GM11168 (cell line): ENCODE data around the gene SRP19.
"Not testable (repeated sequence)": the region's sequence is repeated elsewhere in the genome, so short reads cannot be mapped to it uniquely, and the experiment has no call there.

Experiments
- in situ Hi-C: fragments of 300-500 bp; cut with MboI; formaldehyde crosslinking; loops from one replicate; pipeline ENCODE4 v1.12.0; 2022; ENCODE audit warnings: low sequenced_read_pairs; ENCODE audit not compliant: unreplicated experiment

Gene SRP19

GRCh38 chr5:112860929-112861637 lies at the start of gene SRP19:
Gene SRP19 (plus strand): TSS chr5:112861287. CDS start chr5:112861377, 90 bp downstream.
- in situ Hi-C loops = no loop called here

DNA sequence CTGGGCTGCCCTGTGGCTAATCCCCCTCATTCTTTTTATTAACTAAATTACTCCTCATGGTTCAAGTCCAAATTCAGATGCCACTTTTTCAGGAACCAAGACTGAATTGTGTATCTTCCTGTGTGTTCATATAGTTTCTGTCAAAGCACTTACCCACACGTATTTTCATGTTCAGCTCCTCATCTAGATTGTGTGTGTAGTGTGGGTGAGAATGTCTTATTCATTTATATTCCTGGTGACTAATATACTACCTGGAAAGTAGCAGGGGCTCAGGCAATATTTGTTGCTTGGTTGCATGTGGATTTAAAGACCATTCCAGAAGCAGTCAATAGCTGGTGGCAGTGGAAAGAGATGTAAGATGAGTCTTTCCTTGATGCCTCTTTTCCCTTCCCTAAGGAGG lies 48.5 kb upstream of the SRP19 start:
- in situ Hi-C loops = no loop called here

GRCh38 chr5:112820246-112820645 lies 40.8 kb upstream of the SRP19 start:
- in situ Hi-C loops = no loop called here

DNA sequence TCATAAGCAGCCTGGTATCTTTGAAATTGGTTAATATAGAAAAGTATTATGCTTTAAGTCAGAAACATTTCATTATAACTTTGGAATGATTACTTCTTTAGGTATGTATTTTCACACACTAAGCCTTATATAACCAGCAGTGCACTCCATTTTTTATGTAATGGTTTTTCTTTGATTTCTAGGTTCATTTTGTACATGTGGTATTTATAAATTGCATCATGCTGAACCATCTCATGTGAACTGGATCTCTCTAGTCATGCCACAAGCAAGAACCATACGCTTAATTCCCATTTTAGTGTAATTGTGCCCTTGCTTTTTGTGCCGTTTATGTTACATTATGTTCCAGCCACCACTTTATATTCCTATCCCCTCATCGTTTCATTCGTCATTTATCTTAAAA lies 38.6 kb upstream of the SRP19 start:
- in situ Hi-C loops = no loop called here

DNA sequence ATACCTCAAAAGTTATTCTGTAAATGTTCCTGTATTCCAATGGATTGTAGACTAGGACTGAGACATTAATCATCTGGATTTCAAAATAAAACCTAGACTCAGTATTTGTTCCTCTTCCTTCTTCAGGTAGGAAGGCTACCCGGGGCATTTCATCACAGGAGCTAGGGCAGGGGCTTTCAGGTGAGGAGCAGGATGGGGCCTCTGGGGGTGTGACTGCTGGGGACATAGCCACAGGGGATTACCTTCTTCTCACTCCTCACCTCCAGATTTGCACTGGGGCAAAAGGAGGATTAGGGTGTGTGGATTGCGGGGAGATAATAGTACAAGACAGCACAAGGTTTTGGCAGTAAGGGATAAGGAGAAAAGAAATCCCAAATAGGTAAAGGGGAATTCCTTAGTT lies 37.9 kb upstream of the SRP19 start:
- in situ Hi-C loops = no loop called here

DNA sequence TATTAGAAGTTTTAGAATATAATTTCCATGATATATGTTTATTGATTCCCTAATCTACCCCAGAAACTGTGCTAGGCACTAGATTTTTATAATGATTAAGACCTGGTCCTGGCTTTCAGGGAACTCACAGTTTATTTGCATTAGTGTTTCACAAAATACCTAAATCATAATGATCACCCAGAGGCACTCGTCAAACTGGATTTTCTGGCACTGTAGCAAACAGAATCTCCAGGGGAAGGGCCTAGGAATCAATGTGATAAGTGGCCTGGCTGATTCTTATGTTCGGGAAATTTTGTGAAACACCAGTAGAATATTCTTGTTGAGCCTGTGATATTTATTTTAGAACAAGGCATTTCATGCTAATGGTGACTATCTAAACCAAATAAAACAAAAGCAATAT lies 37.4 kb upstream of the SRP19 start:
- in situ Hi-C loops = no loop called here

GRCh38 chr5:112824197-112824596 lies 36.9 kb upstream of the SRP19 start:
- in situ Hi-C loops = no loop called here

GRCh38 chr5:112830378-112830777 lies 30.7 kb upstream of the SRP19 start:
- in situ Hi-C loops = no loop called here

DNA sequence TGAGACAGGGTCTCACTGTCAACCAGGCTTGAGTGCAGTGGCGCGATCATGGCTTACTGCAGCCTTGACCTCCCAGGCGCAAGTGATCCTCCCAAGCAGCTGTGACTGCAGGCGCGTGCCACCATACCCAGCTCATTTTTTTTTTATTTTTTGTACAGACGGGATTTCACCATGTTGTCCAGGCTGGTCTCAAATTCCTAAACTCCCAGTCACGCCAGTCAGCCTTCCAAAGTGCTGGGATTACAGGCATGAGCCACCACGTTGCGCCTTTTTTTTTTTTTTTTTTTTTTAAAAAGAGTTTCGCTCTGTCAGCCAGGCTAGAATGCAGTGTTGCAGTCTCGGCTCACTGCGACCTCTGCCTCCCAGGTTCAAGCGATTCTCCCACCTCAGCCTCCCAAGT lies 27.1 kb upstream of the SRP19 start:
- in situ Hi-C loops = no loop called here

DNA sequence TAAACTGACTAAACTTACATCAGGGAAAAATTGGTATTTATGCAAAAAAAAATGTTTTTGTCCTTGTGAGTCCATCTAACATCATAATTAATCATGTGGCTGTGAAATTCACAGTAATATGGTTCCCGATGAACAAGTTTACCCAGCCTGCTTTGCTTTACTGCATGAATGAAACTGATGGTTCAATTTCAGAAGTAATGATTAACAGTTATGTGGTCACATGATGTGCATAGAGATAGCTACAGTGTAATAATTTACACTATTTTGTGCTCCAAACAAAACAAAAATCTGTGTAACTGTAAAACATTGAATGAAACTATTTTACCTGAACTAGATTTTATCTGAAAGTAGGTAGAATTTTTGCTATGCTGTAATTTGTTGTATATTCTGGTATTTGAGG lies 16.6 kb upstream of the SRP19 start:
- in situ Hi-C loops = no loop called here

DNA sequence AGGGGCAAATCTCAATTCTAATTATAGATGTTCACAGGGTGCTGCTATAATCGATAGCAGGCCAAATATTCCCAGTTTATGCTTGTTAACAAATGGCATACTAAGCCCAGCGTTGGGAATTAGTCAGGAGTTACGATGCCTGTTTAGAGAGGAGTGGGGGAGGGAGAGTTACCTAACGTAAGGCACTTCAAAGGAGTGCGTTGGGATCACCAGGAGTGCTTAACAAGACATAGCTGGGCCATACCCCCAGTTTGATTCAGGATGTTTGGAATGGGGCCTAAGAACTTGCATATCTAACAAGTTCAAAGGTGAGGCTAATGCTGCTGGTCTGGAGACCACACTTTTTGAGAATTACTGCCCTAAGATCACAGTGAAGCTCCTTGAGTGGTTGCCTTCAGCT lies 14.5 kb upstream of the SRP19 start:
- in situ Hi-C loops = no loop called here

DNA sequence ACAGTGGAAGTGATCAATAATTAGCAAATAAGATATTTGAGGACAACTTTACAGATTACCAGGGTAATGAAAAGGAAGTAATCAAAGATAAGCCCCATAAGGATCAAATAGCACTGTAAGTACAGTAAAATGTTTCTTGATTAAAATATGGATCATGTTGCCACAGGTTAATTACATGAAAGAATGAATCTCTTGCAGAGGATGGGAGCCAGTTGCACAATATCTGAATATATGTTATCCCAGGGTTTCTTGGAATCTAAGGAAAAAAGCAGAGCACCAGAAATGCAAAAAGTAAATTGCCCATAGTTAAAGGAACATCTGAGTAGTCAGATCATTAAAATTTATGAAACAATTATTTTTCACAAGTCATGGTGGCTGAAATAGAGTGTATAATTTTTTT lies 13.8 kb upstream of the SRP19 start:
- in situ Hi-C loops = no loop called here

DNA sequence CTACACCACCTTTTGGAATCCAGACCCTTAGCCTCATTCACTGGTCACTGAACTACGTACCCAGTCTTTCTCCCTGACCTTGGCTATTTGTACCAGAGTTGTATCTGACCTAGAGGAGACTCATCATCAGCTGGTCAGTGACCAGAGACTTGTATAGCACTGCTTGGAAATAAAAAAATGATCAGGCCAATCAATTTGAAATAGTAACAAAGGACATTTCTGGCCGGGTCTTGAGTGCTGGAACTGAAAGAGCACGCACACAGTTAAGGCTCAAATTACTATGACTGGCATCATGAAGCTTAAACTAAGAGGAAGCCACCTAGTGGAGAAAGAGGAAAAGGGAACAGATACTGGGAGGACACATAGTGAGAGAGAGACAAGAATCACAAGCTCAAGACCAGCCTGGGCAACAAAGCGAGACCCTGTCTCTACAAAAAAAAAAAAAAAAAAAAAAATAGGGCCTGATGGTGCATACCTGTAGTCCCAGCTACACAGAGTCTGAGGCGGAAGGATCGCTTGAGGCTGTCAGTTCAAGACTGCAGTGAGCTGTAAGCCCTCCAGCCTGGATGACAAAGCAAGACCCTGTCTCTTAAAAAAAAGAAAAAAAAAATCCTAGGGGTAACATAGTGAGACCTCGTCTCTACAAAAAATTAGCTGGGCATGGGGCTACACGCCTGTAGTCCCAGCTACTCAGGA lies 12.8 kb upstream of the SRP19 start:
- in situ Hi-C loops = no loop called here

DNA sequence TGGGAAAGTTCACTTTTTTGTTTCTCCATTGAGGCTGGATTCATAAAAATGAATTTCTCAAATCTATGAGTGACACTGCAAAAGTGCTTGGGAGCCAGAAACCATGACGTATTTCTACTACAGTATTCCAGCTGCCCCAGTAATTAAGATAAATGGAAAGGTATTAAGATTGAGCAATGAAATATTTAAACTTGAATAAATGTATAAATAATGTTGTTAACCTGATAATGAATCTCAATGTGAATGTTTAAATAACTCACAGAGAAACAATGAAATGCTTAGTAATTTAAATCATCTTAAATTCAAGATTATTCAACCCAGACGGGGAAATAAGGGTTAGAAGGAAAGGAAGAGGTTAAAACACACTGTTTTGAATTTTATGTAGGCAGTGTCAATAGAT lies 11.2 kb upstream of the SRP19 start:
- in situ Hi-C loops = no loop called here

DNA sequence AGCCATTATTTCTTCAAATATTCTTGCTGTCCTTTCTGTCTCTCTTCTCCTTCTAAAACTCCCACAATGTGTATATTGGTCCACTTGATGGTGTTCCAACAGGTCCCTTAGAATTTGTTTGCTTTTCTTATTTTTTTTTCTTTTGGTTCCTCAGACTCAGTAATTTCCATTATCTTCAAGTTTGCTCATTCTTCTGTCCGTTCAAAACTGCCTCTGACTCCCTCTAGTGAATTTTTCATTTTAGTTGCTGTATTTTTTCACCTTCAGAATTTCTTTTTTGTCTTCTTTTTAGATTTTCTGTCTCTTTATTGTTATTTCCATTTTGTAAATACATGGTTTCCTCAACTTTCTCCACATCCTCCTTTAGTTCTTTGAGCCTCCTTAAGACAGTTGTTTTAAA lies 6.4 kb upstream of the SRP19 start:
- in situ Hi-C loops = no loop called here

GRCh38 chr5:112857866-112858265 lies 3.2 kb upstream of the SRP19 start:
- in situ Hi-C loops = no loop called here

GRCh38 chr5:112860571-112860928 lies 537 bp upstream of the SRP19 start:
- in situ Hi-C loops = not testable (repeated sequence)

- in situ Hi-C loops = no loop called here
Measured at GRCh38 chr5:112861638-112861985, 525 bp downstream of the SRP19 start.

DNA sequence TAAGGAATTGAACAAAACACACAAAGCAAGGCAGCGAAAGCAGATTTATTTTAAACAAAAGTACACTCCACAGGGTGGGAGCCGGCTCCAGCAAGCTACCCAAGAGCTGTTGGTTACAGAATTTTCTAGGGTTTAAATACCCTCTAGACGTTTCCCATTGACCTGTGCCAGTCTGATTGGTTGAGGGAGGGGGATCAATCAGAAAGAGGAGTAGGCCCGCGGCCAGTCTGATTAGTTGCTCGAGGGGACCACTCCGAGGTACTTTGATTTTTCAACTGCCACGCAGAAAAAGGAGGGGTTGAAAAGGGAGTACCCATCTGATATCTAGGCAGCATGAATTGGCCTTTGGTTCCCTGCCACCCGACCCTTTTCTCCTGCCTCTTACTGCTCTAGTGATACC lies 998 bp downstream of the SRP19 start:
- in situ Hi-C loops = no loop called here

DNA sequence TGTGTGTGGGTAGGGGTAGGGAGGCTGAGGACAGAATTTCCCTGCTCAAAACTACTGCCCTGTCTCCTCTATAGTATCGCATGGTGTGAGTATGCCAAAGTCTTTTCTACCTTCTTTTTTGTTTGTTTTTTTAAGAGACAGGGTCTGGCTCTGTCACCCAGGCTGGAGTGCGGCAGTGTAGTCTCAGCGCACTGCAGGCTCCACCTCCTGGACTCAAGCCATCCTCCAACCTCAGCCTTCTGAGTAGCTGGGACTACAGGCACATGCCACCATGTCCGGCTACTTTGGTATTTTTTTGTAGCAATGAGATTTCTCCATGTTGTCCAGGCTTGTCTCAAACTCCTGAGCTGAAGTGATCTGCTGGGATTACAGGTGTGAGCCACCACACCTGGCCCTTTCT lies 2.5 kb downstream of the SRP19 start:
- in situ Hi-C loops = no loop called here

DNA sequence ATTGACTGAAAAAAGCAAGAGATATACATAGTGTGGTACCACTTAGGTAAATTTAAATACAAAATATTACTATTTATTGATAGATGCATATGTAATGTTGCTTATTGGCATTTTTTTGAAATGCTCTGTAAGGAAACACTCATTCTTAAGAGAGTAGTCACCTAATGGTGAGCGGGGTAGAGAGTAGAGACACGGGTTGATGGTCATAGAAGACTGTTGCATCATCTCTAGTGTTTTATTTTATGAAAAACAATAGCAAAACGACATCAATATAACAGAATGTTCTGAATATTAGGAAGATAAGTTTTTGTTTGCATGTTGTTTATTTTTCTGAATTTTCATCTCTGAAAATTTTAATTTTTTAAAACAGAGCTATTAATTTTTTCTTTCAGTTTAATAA lies 4.0 kb downstream of the SRP19 start:
- in situ Hi-C loops = no loop called here

DNA sequence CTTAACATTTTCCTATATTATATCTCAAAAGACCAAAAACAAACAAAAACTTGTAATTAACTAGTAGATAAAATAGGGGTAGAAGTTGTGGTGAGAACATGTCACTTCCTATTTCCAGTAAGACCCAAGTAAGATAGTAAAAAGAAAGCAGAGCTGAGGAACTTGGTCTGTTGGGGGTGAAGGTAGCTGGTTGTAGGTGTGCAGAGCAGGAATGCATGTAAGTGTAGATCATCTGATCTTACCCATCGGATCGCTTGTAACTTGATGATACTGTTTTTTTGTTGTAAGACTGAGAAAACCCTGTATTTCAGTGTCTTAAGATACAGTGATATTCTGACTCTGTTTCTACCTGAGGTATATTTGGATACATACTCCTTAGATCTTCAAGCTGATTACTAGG lies 5.7 kb downstream of the SRP19 start:
- in situ Hi-C loops = no loop called here
